ENCODE measurements around the gene OAS2.

DNA sequence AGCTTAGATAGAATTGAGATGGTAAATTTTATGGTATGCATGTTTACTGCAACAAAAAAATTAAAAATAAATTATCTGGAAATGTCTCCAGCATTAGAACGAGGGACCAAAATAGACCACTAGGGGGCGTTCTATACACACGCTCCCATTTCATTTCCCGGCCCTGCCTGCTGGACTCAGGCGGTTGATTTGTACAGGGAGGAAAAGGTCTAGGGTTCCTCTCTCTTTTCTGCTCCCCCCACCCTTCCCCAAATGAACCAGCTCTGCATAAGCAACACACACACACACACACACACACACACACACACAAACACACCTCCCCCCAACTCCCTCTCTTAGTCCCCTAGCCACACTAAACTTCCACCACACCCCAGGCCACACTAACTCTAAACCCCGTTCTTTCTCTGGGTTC is 70.4 kb downstream of the OAS2 start:
- TF ChIP-seq, protein P1, sequence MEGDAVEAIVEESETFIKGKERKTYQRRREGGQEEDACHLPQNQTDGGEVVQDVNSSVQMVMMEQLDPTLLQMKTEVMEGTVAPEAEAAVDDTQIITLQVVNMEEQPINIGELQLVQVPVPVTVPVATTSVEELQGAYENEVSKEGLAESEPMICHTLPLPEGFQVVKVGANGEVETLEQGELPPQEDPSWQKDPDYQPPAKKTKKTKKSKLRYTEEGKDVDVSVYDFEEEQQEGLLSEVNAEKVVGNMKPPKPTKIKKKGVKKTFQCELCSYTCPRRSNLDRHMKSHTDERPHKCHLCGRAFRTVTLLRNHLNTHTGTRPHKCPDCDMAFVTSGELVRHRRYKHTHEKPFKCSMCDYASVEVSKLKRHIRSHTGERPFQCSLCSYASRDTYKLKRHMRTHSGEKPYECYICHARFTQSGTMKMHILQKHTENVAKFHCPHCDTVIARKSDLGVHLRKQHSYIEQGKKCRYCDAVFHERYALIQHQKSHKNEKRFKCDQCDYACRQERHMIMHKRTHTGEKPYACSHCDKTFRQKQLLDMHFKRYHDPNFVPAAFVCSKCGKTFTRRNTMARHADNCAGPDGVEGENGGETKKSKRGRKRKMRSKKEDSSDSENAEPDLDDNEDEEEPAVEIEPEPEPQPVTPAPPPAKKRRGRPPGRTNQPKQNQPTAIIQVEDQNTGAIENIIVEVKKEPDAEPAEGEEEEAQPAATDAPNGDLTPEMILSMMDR (IDR thresholded peaks at IDR 0.05; ENCODE audit: control extremely low read depth in 1 of 3, insufficient read depth in 1 of 3, low read depth in 1 of 3, low read length in 3 of 3), result peak; percentile 38 to 86 (median 68)
- TF ChIP-seq, protein P2, sequence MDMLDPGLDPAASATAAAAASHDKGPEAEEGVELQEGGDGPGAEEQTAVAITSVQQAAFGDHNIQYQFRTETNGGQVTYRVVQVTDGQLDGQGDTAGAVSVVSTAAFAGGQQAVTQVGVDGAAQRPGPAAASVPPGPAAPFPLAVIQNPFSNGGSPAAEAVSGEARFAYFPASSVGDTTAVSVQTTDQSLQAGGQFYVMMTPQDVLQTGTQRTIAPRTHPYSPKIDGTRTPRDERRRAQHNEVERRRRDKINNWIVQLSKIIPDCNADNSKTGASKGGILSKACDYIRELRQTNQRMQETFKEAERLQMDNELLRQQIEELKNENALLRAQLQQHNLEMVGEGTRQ (IDR thresholded peaks at IDR 0.05; ENCODE audit: low read length), result no peak
- no peak for TF ChIP-seq TBP (IDR thresholded peaks at IDR 0.05; ENCODE audit: low read depth, low read length)
- no peak for TF ChIP-seq POLR2AphosphoS5 (IDR thresholded peaks at IDR 0.05; ENCODE audit: low read depth, low read length)
- no peak for TF ChIP-seq HDAC2 (IDR thresholded peaks at IDR 0.05; ENCODE audit: borderline replicate concordance in 1 of 2, low read depth in 2 of 2, low read length in 2 of 2)
